Measurements from ENCODE around the gene LEFTY1.
"Not testable (repeated sequence)": the region's sequence is repeated elsewhere in the genome, so short reads cannot be mapped to it uniquely, and the experiment has no call there.

Gene LEFTY1

GRCh38 chr1:225933072-225933471 is 44.1 kb upstream of the LEFTY1 start:
- no peak overlapping the region for H3K27ac ChIP-seq
- H3K27me3 ChIP-seq (replicated peaks): no peaks in the 10 kb centered on the region
- no peaks in the 10 kb centered on the region for H3K36me3 ChIP-seq (replicated peaks)
- TF ChIP-seq, protein P1, sequence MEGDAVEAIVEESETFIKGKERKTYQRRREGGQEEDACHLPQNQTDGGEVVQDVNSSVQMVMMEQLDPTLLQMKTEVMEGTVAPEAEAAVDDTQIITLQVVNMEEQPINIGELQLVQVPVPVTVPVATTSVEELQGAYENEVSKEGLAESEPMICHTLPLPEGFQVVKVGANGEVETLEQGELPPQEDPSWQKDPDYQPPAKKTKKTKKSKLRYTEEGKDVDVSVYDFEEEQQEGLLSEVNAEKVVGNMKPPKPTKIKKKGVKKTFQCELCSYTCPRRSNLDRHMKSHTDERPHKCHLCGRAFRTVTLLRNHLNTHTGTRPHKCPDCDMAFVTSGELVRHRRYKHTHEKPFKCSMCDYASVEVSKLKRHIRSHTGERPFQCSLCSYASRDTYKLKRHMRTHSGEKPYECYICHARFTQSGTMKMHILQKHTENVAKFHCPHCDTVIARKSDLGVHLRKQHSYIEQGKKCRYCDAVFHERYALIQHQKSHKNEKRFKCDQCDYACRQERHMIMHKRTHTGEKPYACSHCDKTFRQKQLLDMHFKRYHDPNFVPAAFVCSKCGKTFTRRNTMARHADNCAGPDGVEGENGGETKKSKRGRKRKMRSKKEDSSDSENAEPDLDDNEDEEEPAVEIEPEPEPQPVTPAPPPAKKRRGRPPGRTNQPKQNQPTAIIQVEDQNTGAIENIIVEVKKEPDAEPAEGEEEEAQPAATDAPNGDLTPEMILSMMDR (IDR thresholded peaks at IDR 0.05; ENCODE audit: low read depth, low read length, missing control alignments): no peak
- in situ Hi-C loops (cut with HindIII; ENCODE audit: low pct_ligation_motif_present, low sequenced_read_pairs): no loop called here
- no peak overlapping the region for H3K4me3 ChIP-seq (ENCODE audit: low read depth, low read length)
- peak; percentile 81 for DNase-seq

DNA sequence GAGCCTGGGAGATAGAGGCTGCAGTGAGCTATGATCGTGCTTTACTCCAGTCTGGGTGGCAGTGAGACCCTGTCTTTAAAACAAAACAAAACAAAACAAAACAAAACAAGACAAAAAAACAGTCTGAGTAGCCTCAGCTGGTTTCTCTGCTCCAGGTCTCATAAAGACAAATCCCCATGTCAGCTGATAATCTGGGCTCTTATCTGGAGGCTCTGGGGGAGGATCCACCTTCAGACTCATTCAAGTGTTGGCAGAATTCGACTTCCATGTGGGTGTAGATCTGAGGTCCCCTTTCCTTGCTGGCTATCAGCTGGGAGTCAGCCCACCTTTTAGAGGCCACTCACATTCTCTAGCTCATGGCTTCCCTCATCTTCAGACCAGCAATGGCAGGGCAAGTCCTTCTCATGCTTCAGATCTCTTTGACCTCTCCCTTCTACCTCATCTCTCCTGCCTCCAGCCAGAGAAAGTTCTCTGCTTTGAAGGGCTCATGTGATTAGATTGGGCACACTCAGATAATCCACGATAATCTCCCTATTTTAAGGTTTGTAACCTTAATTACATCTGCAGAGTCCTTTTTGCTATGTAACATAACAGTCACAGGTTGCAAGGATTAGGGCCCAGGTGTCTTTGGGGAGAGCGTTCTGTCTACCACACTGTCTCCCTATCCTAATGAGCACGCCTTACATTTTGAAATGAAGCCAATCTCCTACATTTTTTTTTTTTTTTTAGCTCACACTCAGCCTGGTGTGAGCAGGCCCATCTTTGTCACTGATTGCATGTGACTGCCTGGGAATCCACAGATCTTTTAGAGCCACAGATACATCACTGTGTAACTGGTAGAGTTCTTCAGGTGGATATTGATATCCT is 42.6 kb upstream of the LEFTY1 start:
- H3K4me3 ChIP-seq (ENCODE audit: low read depth, low read length): no peak overlapping the region
- in situ Hi-C loops (cut with HindIII; ENCODE audit: low pct_ligation_motif_present, low sequenced_read_pairs): no loop called here
- no peaks in the 10 kb centered on the region for H3K36me3 ChIP-seq (replicated peaks)
- no peak overlapping the region for H3K27ac ChIP-seq
- no peak for DNase-seq
- no peaks in the 10 kb centered on the region for H3K27me3 ChIP-seq (replicated peaks)
- TF ChIP-seq, protein P1 (IDR thresholded peaks at IDR 0.05; ENCODE audit: low read depth, low read length, missing control alignments): no peak

- TF ChIP-seq, protein P1 (IDR thresholded peaks at IDR 0.05; ENCODE audit: low read depth, low read length, missing control alignments): no peak
- Histone ChIP-seq H3K36me3 (replicated peaks) (no peaks in the 10 kb centered on the region), H3K27ac (no peak overlapping the region), H3K4me3 (ENCODE audit: low read depth, low read length) (no peak overlapping the region), H3K27me3 (replicated peaks) (no peaks in the 10 kb centered on the region)
- in situ Hi-C loops (cut with HindIII; ENCODE audit: low pct_ligation_motif_present, low sequenced_read_pairs): no loop called here
- no peak for DNase-seq
Measured at GRCh38 chr1:225930566-225930965, 41.6 kb upstream of the LEFTY1 start.

GRCh38 chr1:225929462-225929861 is 40.5 kb upstream of the LEFTY1 start:
- DNase-seq; H3K36me3 ChIP-seq (replicated peaks); H3K4me3 ChIP-seq (ENCODE audit: low read depth, low read length); H3K27ac ChIP-seq; H3K27me3 ChIP-seq (replicated peaks); in situ Hi-C loops (cut with HindIII; ENCODE audit: low pct_ligation_motif_present, low sequenced_read_pairs): not testable (repeated sequence)

- in situ Hi-C loops (cut with HindIII; ENCODE audit: low pct_ligation_motif_present, low sequenced_read_pairs): no loop called here
- H3K27ac ChIP-seq: no peak overlapping the region
- no peaks in the 10 kb centered on the region for H3K36me3 ChIP-seq (replicated peaks)
- DNase-seq: no peak
- TF ChIP-seq, protein P1 (IDR thresholded peaks at IDR 0.05; ENCODE audit: low read depth, low read length, missing control alignments): no peak
- no peak overlapping the region for H3K4me3 ChIP-seq (ENCODE audit: low read depth, low read length)
- H3K27me3 ChIP-seq (replicated peaks): no peaks in the 10 kb centered on the region
Measured at GRCh38 chr1:225928186-225929175, 39.5 kb upstream of the LEFTY1 start.

DNA sequence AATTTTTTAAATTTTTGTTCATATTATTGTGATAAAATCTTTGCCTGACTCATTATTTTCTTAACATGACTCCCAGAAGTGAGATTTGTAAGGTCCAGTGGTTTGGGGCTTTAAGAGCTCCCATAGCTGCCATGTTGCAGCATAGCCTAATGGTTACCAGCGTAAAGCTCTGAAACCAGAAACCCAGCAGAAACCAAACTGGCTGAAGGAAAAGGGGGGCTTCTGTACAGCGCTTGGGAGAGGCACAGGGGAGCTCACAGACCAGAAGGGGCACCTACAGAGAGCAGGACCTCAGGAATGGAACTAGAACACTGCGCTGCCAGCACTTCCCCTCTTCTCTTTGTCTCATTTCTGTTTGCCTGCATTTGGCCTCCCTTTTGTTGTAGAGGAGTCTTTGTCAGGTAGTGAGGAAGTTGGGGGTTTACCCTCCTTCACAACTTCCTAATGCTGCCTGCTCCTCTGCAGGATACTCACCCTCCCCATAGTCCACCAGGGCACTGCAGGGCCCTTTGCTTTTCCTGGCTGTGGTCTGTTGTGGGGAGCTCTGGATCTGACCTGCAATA is 37.7 kb upstream of the LEFTY1 start:
- Histone ChIP-seq H3K27me3 (replicated peaks) (no peaks in the 10 kb centered on the region), H3K36me3 (replicated peaks) (peaks cover 3% of the 10 kb centered on the region), H3K27ac (no peak overlapping the region), H3K4me3 (ENCODE audit: low read depth, low read length) (no peak overlapping the region)
- in situ Hi-C loops (cut with HindIII; ENCODE audit: low pct_ligation_motif_present, low sequenced_read_pairs): no loop called here
- peak; percentile 37 for DNase-seq
- TF ChIP-seq, protein P1 (IDR thresholded peaks at IDR 0.05; ENCODE audit: low read depth, low read length, missing control alignments): no peak
